ENCODE data around the gene AOPEP. TPM values are rescaled to one million over a fixed set of nuclear protein-coding genes. Genes with fewer than 3 reads are reported as not detected.

Gene AOPEP
- total and polyA plus RNA-seq, 2 donors (not counting 3 experiments of a cell fraction or from before 2014, with no cell fraction given) = 20.2 to 41.6 TPM

DNA sequence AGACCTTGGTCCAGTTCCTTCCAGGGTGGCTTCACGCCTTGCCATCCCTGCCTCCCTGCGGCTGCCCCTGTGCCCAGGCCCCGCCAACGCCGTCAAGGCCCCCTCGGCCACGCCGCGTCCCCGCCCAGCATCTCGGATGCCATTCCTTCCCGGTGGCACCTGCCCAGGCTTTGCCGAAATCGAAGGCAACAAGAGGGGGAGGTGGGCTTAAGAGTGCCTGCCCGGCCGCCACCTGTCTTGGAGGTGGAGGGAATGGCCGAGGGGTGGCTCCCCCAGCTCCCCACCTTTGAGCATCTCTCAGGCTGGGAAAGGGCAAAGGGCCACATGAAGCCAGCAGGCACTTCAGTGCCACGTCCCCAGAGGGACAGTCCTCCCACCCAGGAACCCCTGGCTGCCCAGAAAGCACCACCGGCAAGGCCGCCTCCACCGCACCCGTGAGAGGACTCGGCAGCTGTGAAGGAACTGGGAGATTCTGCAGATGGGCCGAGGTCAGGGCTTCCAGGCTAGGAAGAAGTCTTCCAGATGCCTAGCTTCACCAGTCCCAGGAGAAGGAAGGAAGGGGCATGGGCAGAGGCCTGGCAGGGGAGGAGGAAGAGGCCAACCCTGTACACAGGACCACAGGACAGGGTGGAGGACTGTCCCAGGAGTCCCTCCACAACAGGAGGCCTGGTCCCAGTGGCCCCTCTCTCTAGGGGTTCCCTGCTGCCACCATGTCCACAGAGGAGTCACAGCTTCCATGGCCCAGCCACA lies 373.0 kb downstream of the AOPEP start:
- H4K20me1 ChIP-seq (replicated peaks; ENCODE audit: control insufficient read depth, extremely low read depth, insufficient read depth, low read length) = no peaks in the 10 kb centered on the region
- H3K36me3 ChIP-seq (ENCODE audit: control insufficient read depth in 2 of 2, extremely low read depth in 1 of 2, insufficient read depth in 2 of 2, low read length in 2 of 2) = peaks cover 2 to 3% of the 10 kb centered on the region in 2 experiments
- FAIRE-seq (no peak), DNase-seq (ENCODE audit: low read depth, low spot score) (no peak)
- ChIA-PET CTCF (interaction anchor here (0.7 to 1.4 kb wide), 2 partner anchors 13 to 32 kb away, joined by 3 to 4 read pairs; no protein-coding TSS in a partner anchor), POLR2A (no interaction called here)
- H2AFZ ChIP-seq (ENCODE audit: low read depth, low read length) = no peak overlapping the region
- no peaks in the 10 kb centered on the region for H3K9me1 ChIP-seq (replicated peaks; ENCODE audit: control insufficient read depth, extremely low read depth, insufficient read depth, low read length)
- H3K79me2 ChIP-seq (ENCODE audit: control insufficient read depth, insufficient read depth, low read length) = no peaks in the 10 kb centered on the region
- H3K4me3 ChIP-seq (replicated peaks in 1 of 3; ENCODE audit: insufficient read depth in 1 of 3, low read depth in 1 of 3, low read length in 3 of 3) = no peak overlapping the region
- intact Hi-C loops (cut with micrococcal nuclease) (no loop called here), dilution Hi-C loops (cut with MboI; ENCODE audit: extremely low pct_ligation_motif_present, low sequenced_read_pairs) (no loop called here)
- TF ChIP-seq JUN (IDR thresholded peaks at IDR 0.05; ENCODE audit: borderline replicate concordance, insufficient read depth, insufficient read length, low read depth) (no peak), EZH2 (IDR thresholded peaks at IDR 0.05; ENCODE audit: borderline replicate concordance, low read depth, low read length, severe bottlenecking) (no peak), MYC (IDR thresholded peaks at IDR 0.05; ENCODE audit: low read depth, low read length) (no peak), POLR2AphosphoS5 (IDR thresholded peaks at IDR 0.05; ENCODE audit: insufficient read depth, low read depth, low read length) (no peak), FOS (IDR thresholded peaks at IDR 0.05; ENCODE audit: borderline replicate concordance, insufficient read depth, low read length) (no peak), GATA2 (IDR thresholded peaks at IDR 0.05; ENCODE audit: insufficient read depth, insufficient read length, low read depth, low read length) (no peak), POLR2A (IDR thresholded peaks at IDR 0.05; ENCODE audit: low read depth, low read length) (no peak)
- TF ChIP-seq, protein P1, sequence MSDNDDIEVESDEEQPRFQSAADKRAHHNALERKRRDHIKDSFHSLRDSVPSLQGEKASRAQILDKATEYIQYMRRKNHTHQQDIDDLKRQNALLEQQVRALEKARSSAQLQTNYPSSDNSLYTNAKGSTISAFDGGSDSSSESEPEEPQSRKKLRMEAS (IDR thresholded peaks at IDR 0.05; ENCODE audit: insufficient read depth, insufficient read length) = no peak
- TF ChIP-seq, protein P2, sequence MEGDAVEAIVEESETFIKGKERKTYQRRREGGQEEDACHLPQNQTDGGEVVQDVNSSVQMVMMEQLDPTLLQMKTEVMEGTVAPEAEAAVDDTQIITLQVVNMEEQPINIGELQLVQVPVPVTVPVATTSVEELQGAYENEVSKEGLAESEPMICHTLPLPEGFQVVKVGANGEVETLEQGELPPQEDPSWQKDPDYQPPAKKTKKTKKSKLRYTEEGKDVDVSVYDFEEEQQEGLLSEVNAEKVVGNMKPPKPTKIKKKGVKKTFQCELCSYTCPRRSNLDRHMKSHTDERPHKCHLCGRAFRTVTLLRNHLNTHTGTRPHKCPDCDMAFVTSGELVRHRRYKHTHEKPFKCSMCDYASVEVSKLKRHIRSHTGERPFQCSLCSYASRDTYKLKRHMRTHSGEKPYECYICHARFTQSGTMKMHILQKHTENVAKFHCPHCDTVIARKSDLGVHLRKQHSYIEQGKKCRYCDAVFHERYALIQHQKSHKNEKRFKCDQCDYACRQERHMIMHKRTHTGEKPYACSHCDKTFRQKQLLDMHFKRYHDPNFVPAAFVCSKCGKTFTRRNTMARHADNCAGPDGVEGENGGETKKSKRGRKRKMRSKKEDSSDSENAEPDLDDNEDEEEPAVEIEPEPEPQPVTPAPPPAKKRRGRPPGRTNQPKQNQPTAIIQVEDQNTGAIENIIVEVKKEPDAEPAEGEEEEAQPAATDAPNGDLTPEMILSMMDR (IDR thresholded peaks at IDR 0.05; ENCODE audit: extremely low read depth in 1 of 2, insufficient read depth in 1 of 2, low read depth in 1 of 2, low read length in 2 of 2) = no peak
- no peaks in the 10 kb centered on the region for H3K27me3 ChIP-seq (ENCODE audit: control insufficient read depth in 2 of 2, insufficient read depth in 2 of 2, low read length in 2 of 2)
- H3K4me1 ChIP-seq (ENCODE audit: control insufficient read depth, extremely low read depth, insufficient read depth, low read length) = peaks cover 4% of the 10 kb centered on the region
- H3K27ac ChIP-seq (ENCODE audit: insufficient read depth, low read depth, low read length) = no peak overlapping the region
- H3K9ac ChIP-seq (replicated peaks; ENCODE audit: extremely low read depth, insufficient read depth, low read length) = no peak overlapping the region
- H3K4me2 ChIP-seq (ENCODE audit: insufficient read depth, low read length) = no peak overlapping the region
- BruUV-seq (replicated peaks) = no TSS peak
- H3K9me3 ChIP-seq (replicated peaks; ENCODE audit: control insufficient read depth, insufficient read depth, low read length) = no peaks in the 10 kb centered on the region

Data from endothelial cell of umbilical vein (primary cell).